Tibial artery (tissue), 4 donors: ENCODE measurements around the gene TRIM54.
"Not testable (repeated sequence)": the region's sequence is repeated elsewhere in the genome, so short reads cannot be mapped to it uniquely, and the experiment has no call there.

ENCODE experiments used
- DNase-seq, 2 donors: peaks; one replicate each; pipeline ENCODE4 v3.0.0-alpha.2; 2019
- H3K27ac ChIP-seq, 2 donors: fragments of 200-600 bp; sonication (generic) in 1 of 2; 1 replicate in 1 of 2; 2 replicates in 1 of 2; pipeline ENCODE4 v1.5.1; 2018 to 2019; ENCODE audit warnings: mild to moderate bottlenecking in 1 of 2
- H3K27me3 ChIP-seq, 2 donors: fragments of 200-600 bp; sonication (generic) in 1 of 2; one replicate each; pipeline versions ENCODE4 v1.5.1 to v1.6.0; 2016 to 2019
- H3K36me3 ChIP-seq, 3 donors: fragments of 200-600 bp; sonication (generic) in 2 of 3; one replicate each; pipeline ENCODE4 v1.5.1; 2016 to 2019; ENCODE audit warnings: mild to moderate bottlenecking in 2 of 3
- H3K4me1 ChIP-seq, 4 donors: fragments of 200-600 bp; sonication (generic) in 2 of 4; 1 replicate in 3 of 4; 2 replicates in 1 of 4; pipeline ENCODE4 v1.5.1; 2016 to 2019
- H3K4me3 ChIP-seq, 2 donors: fragments of 200-600 bp; sonication (generic) in 1 of 2; 1 replicate in 1 of 2; 2 replicates in 1 of 2; pipeline ENCODE4 v1.5.1; 2018 to 2019; ENCODE audit warnings: mild to moderate bottlenecking in 2 of 2
- H3K9me3 ChIP-seq, 3 donors: fragments of 200-600 bp; sonication (generic) in 1 of 3; one replicate each; pipeline ENCODE4 v1.5.1; 2016 to 2019
- CTCF ChIP-seq, 2 experiments: fragments of 200-600 bp in 1 of 2; fragments of 450-650 bp in 1 of 2; IDR thresholded peaks; one replicate each; pipeline ENCODE4 v1.5.1; 2017 to 2019; ENCODE audit warnings: antibody characterized with exemption in 2 of 2, mild to moderate bottlenecking in 1 of 2, moderate library complexity in 1 of 2
- intact Hi-C: fragments of 100-400 bp; cut with DNase I; formaldehyde crosslinking; loops from one replicate; pipeline ENCODE4 v1.15.0; 2023; ENCODE audit warnings: low total_unique reads

TRIM54 gene

GRCh38 chr2:27298391-27299080, 16.3 kb downstream of the TRIM54 start:
- peaks cover 0 to 30% of the 10 kb centered on the region in 2 donors for H3K27me3 ChIP-seq
- H3K9me3 ChIP-seq, result no peaks in the 10 kb centered on the region
- DNase-seq, result no peak
- no peak overlapping the region for H3K27ac ChIP-seq
- H3K4me3 ChIP-seq, result no peak overlapping the region
- intact Hi-C loops, result no loop called here
- TF ChIP-seq CTCF (IDR thresholded peaks at IDR 0.05), result no peak
- no peaks in the 10 kb centered on the region for H3K36me3 ChIP-seq
- peaks cover 0 to 3% (median 0%) of the 10 kb centered on the region in 4 donors for H3K4me1 ChIP-seq

- H3K4me1 ChIP-seq, H3K9me3 ChIP-seq, H3K27ac ChIP-seq, intact Hi-C loops, DNase-seq, H3K36me3 ChIP-seq, H3K4me3 ChIP-seq: not testable (repeated sequence)
- peaks cover 0 to 32% of the 10 kb centered on the region in 2 donors for H3K27me3 ChIP-seq
Observed at GRCh38 chr2:27300606-27301005, 18.4 kb downstream of the TRIM54 start.

GRCh38 chr2:27303093-27304025, 21.1 kb downstream of the TRIM54 start:
- no peak for DNase-seq
- intact Hi-C loops, result no loop called here
- Histone ChIP-seq H3K27me3 (peaks cover 10 to 49% of the 10 kb centered on the region in 2 donors), H3K9me3 (peaks cover 0 to 5% (median 0%) of the 10 kb centered on the region in 3 donors), H3K4me1 (peaks cover 0 to 22% (median 20%) of the 10 kb centered on the region in 4 donors), H3K36me3 (no peaks in the 10 kb centered on the region), H3K4me3 (peak overlapping the region; percentile 25 to 36), H3K27ac (no peak overlapping the region)
- peak; percentile 80 to 83 for TF ChIP-seq CTCF (IDR thresholded peaks at IDR 0.05)

- TF ChIP-seq CTCF (IDR thresholded peaks at IDR 0.05), result no peak
- Histone ChIP-seq H3K36me3 (peaks cover 3 to 8% (median 4%) of the 10 kb centered on the region in 3 donors), H3K27me3 (peaks cover 10 to 51% of the 10 kb centered on the region in 2 donors), H3K4me1 (peaks cover 0 to 26% (median 21%) of the 10 kb centered on the region in 4 donors), H3K4me3 (no peak overlapping the region), H3K9me3 (peaks cover 0 to 5% (median 0%) of the 10 kb centered on the region in 3 donors), H3K27ac (no peak overlapping the region)
- no peak for DNase-seq
- intact Hi-C loops, result loop anchor here (1.0 kb wide), 1 partner anchor 101 kb away; no protein-coding TSS in a partner anchor
Observed at GRCh38 chr2:27304488-27305240, 22.4 kb downstream of the TRIM54 start.

- Histone ChIP-seq H3K27me3 (peaks cover 10 to 54% of the 10 kb centered on the region in 2 donors), H3K4me3 (no peak overlapping the region), H3K4me1 (peaks cover 0 to 26% (median 21%) of the 10 kb centered on the region in 4 donors), H3K36me3 (peaks cover 11 to 17% (median 11%) of the 10 kb centered on the region in 3 donors), H3K27ac (no peak overlapping the region), H3K9me3 (peaks cover 0 to 5% (median 0%) of the 10 kb centered on the region in 3 donors)
- intact Hi-C loops, result loop anchor here (1.0 kb wide), 1 partner anchor 102 kb away; no protein-coding TSS in a partner anchor
- TF ChIP-seq CTCF (IDR thresholded peaks at IDR 0.05), result no peak
- DNase-seq, result no peak
Observed at GRCh38 chr2:27305516-27305915, 23.3 kb downstream of the TRIM54 start.
